ENCODE data around the gene KLK15.

DNA sequence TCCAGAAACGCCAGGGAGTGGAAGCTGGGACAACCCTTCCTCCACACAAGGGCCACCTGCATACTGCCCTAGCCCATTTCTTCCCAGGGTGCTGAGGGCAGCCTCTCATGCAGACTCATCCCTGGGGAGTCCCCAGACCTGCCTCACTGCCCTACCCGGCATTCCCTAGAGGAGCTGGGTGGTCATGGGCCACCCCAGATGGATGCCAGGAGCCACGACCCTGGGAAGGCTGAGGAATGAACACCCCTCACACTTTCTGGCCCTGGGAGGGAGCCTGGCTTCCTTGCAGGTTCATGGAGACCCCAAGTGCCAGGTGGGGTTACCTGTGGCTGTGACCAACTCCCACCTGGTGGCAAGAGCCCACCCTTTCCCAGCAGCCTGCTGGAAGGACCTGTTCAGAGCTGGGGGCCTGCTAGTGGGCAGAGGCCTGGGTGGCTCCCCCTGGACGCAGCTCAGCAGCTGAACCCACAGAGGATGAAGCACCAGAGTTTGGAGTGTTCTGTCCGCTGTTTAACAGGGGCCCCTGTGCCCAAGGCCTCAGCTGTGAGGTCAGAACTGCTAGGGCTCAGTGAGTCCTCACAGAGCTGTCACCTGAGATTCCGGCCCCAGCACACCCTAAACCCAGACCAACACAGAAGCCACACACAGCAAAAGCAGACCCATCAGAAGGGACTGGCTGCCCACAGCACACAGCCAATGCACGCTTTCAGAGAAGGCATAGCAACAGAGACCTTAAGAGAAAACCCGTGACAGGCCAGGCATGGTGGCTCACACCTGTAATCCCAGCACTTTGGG is 36.5 kb downstream of the KLK15 start:
- TF ChIP-seq POLR2AphosphoS5 (IDR thresholded peaks at IDR 0.05) (no peak), POLR2A (IDR thresholded peaks at IDR 0.05; ENCODE audit: low read depth) (no peak), EP300 (IDR thresholded peaks at IDR 0.05) (no peak)
- TF ChIP-seq, protein P1, sequence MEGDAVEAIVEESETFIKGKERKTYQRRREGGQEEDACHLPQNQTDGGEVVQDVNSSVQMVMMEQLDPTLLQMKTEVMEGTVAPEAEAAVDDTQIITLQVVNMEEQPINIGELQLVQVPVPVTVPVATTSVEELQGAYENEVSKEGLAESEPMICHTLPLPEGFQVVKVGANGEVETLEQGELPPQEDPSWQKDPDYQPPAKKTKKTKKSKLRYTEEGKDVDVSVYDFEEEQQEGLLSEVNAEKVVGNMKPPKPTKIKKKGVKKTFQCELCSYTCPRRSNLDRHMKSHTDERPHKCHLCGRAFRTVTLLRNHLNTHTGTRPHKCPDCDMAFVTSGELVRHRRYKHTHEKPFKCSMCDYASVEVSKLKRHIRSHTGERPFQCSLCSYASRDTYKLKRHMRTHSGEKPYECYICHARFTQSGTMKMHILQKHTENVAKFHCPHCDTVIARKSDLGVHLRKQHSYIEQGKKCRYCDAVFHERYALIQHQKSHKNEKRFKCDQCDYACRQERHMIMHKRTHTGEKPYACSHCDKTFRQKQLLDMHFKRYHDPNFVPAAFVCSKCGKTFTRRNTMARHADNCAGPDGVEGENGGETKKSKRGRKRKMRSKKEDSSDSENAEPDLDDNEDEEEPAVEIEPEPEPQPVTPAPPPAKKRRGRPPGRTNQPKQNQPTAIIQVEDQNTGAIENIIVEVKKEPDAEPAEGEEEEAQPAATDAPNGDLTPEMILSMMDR (IDR thresholded peaks at IDR 0.05) = no peak

All from esophagus muscularis mucosa (tissue), 4 donors.